Thyroid gland (tissue), 4 donors: ENCODE data around the gene FCN3.

Experiments
- POLR2A ChIP-seq, 2 donors: fragments of 450-650 bp; IDR thresholded peaks; one replicate each; pipeline ENCODE4 v1.6.1; 2017; ENCODE audit warnings: antibody characterized with exemption in 2 of 2, mild to moderate bottlenecking in 2 of 2, moderate library complexity in 1 of 2
- TF ChIP-seq, protein P1 (sequence below), 6 experiments: fragments of 200-600 bp in 3 of 6; fragments of 450-650 bp in 3 of 6; sonication (generic) in 3 of 6; IDR thresholded peaks; one replicate each; pipeline ENCODE4 v1.5.1; 2016 to 2019; ENCODE audit warnings: antibody characterized with exemption in 6 of 6, mild to moderate bottlenecking in 2 of 6, inconsistent platforms in 1 of 6, moderate library complexity in 1 of 6

DNA sequence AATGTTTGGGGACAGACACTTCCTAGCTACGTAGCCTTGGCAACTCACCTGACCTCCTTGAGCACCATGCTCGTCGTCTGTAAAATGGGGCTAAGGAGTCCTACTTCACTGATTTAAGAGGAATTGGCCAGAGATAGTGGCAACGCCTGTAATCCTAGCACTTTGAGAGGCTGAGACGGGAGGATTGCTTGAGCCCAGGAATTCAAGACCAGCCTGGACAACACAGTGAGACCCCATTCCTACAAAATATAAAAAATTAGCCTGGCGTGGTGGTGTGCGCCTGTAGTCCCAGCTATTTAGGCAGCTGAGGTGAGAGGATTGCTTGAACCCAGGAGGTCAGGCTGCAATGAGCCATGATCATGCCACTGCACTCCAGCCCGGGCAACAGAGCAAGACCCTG, 28.3 kb downstream of the FCN3 start:
- TF ChIP-seq, protein P1, sequence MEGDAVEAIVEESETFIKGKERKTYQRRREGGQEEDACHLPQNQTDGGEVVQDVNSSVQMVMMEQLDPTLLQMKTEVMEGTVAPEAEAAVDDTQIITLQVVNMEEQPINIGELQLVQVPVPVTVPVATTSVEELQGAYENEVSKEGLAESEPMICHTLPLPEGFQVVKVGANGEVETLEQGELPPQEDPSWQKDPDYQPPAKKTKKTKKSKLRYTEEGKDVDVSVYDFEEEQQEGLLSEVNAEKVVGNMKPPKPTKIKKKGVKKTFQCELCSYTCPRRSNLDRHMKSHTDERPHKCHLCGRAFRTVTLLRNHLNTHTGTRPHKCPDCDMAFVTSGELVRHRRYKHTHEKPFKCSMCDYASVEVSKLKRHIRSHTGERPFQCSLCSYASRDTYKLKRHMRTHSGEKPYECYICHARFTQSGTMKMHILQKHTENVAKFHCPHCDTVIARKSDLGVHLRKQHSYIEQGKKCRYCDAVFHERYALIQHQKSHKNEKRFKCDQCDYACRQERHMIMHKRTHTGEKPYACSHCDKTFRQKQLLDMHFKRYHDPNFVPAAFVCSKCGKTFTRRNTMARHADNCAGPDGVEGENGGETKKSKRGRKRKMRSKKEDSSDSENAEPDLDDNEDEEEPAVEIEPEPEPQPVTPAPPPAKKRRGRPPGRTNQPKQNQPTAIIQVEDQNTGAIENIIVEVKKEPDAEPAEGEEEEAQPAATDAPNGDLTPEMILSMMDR (IDR thresholded peaks at IDR 0.05) = no peak
- TF ChIP-seq POLR2A (IDR thresholded peaks at IDR 0.05) = no peak
